Stimulated activated CD8-positive, alpha-beta memory T cell treated with anti-CD3 and anti-CD28 coated beads, Interleukin-15, amount 100 ng/mL, for 48 hours (primary cell): ENCODE data around the gene PTPRT.

ENCODE experiments used
- DNase-seq, 2 donors: peaks; one replicate each; pipeline ENCODE4 v3.0.0-alpha.2; 2020; ENCODE audit warnings: low read depth in 2 of 2

PTPRT gene

DNA sequence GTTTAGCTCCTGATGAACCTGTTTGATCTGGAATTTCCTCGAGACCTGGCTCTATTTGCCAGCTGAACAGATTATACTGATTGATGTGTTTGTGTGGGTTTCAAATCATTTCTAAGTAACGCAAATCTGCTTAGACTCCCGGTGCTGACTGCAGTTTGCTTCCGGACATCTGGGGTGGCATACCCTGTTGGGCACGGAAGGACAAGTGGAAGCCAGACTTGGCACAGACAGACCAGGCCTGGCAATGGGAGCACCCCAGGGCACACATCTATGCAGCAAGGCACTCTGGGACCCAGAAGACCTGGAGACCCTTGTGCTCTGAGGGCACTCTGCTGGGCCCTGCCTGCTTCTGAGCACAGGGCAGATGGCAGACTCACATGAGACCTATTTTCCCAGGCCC is 1137.8 kb downstream of the PTPRT start:
- no peak for DNase-seq

DNA sequence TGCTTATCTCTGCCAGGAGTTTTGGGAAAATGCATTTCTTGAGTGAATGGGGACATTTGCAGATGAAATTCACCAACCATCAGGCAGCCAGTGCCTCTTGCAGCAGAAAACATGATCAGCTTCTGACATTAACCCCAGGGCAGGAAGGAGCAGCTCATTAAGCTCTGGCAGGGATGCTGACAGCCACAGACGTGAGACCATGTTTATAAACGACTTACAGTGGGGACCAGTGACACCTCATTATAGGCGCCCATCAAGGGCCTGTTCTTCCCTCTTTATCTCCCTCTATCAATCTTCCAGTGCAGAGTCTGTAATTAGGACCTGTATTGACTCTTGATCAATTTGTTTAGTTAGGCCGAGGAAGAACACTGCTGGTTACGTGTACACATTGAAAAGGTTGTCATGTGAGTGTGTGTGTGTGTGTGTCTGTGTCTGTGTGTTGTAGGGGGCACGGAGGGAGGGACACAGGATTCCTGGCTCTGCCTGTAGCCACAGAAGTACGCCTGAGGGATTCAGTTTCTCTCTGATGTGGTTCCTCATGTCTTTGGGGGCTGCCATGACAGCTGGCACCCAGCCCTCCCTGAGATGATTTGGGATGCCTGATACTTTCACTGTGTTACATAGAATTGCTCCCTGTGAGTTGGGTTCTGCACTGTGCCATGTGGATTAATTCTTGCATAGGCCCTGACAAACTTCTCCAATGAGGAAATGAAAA is 1143.2 kb downstream of the PTPRT start:
- DNase-seq: no peak

DNA sequence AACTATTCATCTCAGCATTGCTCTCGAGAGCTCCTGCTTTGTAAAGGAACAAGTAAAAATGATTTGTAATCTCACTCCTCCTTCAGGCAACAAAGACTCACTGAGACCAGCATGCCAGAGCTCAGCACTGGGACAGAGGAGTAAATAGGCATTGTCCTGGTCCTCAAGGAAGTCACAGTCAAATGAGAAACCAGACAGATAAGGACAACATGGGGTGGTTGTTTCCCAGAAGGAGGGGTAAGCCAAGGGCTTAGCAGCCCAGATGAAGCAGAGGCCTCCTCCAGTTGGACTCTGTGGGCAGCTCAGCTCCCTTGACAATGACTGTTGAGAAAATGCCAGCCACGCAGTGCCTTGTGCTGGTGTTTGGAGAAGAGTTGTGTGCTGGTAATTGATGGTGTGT is 1145.8 kb downstream of the PTPRT start:
- DNase-seq: no peak

DNA sequence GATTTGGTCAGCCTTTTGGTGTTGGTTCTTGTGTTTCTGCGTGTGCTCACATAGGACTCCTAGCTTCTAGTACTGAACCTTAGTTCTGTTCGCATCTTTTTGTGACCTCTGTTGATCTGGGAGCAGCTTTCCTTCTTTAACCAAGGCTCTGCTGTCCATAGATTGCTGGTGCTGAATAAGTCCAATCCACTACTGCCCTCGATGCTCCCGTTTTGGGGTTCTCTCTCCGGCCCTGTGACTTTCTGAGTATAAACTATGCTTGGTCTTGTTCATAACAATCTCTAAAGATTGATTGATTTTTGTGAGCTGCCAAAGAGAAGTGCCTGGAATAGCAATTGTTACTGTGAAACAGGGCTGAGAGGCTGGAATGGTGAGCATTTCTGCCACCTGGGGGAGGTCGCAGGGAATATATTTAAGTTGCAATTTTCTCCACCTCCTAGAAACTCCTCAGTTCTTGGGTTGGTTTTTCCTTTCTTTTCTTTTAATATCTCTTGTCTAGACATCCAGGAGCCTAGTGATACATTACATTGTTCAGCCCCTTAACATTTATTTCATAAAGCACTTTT is 1148.6 kb downstream of the PTPRT start:
- DNase-seq: no peak

DNA sequence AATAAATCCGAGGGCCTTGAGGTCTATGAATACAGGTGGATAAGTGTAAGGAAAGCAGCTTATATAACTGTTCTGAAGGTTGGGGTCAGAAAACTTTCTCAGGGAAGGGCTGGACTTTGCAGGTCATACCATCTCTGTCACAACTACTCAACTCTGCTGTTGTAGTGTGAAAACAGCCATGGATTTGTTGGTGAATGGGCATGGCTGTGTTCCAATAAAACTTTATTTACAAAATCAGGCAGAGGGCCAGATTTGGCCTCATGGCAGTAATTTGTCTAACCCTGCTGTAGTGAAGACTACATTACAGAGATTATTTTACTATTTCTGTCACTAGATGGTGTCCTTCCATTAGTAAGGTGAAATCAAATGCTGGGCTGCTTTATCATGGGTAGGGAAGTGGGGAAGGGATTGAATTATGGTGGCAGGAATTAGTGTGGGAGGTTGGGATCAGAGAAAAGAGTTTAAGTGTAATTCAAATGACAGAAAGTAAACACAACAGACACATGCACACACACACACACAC is 1161.9 kb downstream of the PTPRT start:
- no peak for DNase-seq

DNA sequence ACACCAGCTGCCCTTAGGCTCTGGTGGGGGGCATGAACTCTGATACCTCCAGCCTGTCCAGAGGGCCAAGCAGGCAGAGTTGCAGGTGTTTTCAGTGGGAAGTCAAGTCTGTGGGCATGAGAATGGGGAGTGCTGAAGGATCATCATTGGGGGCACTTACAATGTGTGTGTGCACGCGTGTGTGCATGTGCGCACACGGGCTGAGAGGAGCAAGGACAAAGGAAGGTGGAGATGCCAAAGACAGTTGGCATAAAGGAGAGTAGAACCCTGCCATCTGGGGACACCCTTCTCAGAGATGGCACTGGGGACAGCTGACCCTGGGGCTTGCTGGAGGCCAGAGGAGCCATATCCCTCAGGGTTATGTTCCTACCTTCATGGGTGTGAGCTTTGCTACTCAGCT is 1163.1 kb downstream of the PTPRT start:
- DNase-seq: no peak

DNA sequence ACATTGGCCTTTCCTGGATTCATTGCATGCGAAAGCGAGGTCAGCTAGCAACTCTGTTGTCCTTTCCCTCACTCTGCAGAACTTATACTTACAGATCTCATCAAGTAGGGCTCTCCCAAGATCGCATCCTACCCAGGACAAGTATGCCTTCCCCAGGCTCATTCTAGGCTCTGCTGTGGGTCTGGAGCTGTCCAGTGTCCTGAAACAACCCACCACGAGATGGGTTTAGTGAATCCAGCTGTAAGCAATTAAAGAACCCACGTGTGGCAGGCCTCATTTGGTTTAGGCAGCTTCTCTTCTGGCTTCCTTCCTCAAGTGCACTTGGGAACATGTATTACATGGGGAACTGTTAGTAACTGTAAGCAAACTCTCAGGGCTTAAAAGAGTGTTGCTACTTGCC is 1165.1 kb downstream of the PTPRT start:
- DNase-seq: no peak
